NCI-H460 (cell line): ENCODE results near the gene ADGRG1. TPM values are rescaled to one million over a fixed set of nuclear protein-coding genes. Genes with fewer than 3 reads are reported as not detected.

Source experiments
- DNase-seq: peaks from one replicate; pipeline ENCODE4 v3.0.0-alpha.2; 2016; ENCODE audit warnings: low read depth; ENCODE audit errors: extremely low read depth
- total RNA-seq: library from RNA; depleted of rRNA; stranded (reverse); fragments of >200 nt; shearing (Covaris generic); gene quantifications from 2 replicates; pipeline ENCODE4 v1.2.3, GENCODE V29; 2014

The ADGRG1 gene
- total RNA-seq, 1 experiment from 2014 or later = 15.1 TPM

DNA sequence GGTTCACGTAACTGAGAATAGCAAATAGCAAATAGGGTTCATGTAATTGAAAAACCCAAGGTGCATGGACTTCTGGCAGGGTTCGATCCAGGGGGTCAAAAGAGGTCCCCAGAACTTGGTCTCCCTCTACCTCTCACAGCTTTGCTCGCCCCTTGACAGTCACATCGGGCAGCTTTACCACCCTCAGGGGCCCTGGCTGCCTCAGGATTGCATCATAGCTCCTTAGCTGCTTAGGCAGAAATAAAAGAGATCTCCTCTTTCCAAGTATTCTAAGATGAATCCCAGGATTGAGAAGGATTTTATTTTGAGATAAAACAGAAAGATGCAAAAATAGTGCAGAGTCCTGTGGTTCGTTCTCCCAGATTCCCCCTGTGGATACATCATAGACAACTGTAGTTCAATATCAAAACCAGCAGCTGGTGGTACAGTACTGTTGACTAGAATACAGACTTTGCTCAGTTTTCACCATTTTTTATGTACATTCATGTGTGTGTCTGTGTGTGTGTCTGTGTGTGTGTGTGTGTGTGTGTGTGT, 52.5 kb downstream of the ADGRG1 start:
- no peak for DNase-seq

DNA sequence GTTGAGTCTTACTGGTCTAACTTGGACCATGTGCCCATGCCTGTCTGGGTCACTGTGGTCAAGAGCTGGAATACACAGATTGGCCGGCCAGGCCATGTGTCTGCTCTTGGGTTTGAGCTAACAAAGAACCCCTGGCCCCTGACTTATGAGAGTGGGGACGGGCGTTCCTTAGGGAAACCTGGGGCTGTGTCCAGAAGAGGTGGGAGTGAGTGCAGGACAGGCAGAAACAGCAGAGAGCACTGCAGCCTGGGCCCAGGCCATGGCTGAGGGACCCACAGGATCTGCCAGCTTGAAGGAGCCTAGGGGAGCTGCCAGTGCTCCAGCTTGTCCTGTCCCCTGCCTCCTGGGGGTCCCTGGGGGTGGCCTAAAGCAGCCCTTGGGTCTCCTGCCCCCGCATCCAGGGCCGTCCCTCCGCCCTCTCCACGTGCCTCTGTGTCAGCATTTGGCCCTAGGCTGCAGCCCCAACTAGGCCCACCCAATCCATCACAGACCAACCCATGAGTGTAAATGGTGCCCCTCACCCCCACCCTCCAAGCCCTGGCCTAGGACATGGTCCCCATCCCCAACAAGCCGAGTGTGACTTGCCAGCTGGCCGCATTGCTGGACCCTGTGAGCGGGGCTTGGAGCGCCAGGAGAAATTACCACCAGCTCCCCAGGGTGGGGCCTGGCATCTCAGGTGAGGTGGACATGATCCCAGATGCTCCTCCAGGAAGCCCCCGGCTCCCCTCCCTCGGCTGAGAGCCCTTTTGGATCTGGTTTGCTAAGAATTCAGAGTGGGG, 53.7 kb downstream of the ADGRG1 start:
- DNase-seq = no peak

DNA sequence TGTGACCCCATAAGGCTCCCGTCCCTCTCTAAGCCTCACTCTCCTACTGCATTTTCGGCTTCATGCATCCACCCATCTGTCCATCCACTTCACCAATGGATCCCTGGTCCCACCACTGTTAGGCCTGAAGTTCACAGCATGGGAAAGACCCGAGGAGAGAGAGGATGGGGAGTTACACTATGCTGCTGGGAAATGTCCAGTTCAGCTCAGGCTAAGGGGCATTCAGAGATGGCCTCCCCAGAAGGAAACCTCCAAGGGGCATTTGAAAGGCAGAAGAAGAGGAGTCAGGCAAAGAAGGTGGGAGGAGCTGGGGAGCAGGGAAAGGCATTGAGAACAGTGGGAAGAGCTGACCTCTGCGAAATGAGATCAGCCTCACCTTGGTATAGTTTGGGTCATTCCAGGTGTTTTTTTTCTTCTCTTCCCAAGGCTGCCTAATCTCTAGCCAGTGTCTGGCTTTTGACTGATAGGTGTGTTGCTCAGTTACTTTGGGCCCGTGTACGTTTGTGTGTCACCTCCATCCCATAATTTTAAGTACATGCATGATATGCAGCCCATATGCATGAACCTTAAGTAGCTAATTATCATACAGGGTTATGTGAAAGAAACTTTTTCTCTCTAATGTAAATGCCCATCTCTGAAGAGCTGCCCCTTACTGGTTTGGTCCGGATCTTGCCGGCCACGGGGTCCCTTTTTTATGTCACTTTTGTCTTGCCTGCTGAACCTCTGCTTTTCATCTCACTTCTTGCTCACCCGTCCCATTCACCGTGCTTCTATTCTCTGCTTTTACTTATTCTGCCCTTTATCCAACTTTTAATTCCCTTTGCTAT, 54.6 kb downstream of the ADGRG1 start:
- no peak for DNase-seq

- DNase-seq = no peak
These were observed 55.5 kb downstream of the ADGRG1 start for GRCh38 chr16:57683636-57684545.

- no peak for DNase-seq
These were observed 56.4 kb downstream of the ADGRG1 start for GRCh38 chr16:57684626-57685358.

GRCh38 chr16:57685633-57686032, 57.2 kb downstream of the ADGRG1 start:
- DNase-seq = no peak

DNA sequence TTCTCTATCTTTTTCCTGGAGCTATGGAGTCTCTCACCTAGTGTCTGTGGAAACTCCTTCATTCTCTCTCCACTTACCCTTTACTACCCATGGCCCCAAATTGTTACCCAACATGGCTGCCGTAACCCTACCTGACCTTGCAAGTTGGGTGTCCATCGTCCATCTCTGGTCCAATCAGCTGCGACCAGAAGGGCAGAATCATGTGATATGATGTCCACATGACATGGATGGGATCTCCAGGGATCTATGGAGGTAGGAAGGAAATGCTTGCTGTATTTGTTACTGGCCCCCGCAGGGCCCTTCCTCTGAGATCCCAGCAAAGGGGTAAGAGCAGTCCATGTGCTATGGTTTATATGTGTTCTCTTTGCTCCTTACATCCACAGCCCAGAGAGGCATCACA, 58.1 kb downstream of the ADGRG1 start:
- DNase-seq = no peak

- DNase-seq = no peak
These were observed 59.0 kb downstream of the ADGRG1 start for GRCh38 chr16:57687363-57687929.

GRCh38 chr16:57688487-57688986, 60.1 kb downstream of the ADGRG1 start:
- DNase-seq = no peak

GRCh38 chr16:57688987-57689761, 60.7 kb downstream of the ADGRG1 start:
- DNase-seq = no peak

- no peak for DNase-seq
These were observed 61.5 kb downstream of the ADGRG1 start for GRCh38 chr16:57689762-57690558.

DNA sequence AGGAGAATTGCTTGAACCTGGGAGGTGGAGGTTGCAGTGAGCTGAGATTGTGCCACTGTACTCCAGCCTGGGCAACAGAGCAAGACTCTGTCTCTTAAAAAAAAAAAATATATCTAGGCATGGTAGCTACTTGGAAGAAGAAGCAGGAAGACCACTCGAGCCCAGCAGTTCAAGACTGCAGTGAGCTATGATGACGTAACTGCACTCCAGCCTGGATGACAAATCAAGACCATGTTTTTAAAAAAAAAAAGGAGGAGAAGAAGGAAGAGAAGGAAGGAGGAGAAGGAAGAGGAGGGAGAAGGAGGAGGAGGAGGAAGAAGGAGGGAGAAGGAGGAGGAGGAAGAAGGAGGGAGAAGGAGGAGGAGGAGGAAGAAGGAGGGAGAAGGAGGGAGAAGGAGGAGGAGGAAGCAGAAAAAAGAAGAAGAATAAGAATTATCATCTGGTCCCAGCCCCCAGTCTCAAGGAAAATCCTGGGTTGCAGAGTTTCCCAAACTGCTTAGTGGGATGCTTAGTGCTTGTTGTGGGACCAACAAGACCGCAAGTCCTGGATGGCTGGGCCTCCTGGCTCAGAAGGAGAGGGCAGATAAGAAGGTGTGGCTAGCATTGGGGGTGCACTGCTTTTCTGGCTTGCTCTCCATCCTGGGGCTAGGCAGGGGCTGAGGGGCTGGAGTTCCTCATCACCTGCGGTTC, 62.5 kb downstream of the ADGRG1 start:
- no peak for DNase-seq

DNA sequence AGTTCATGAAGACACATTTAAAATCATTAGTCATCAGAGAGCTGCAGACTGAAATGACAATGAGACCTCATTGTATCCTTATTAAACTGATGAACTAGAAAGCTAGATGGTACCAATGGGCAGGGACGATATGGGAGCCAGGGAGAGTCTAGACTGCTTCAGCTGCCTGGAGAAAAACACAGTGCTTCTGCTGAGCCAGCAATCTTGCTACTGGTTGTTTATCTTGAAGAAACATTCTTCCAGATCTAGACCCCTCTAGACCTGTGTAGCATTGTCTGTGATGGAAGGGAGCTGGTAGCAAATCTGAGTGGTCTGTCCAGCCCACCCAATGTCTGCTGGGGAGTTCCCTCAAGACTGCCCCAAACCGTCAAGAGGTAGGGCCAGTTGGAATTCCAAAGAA, 64.2 kb downstream of the ADGRG1 start:
- DNase-seq = no peak

DNA sequence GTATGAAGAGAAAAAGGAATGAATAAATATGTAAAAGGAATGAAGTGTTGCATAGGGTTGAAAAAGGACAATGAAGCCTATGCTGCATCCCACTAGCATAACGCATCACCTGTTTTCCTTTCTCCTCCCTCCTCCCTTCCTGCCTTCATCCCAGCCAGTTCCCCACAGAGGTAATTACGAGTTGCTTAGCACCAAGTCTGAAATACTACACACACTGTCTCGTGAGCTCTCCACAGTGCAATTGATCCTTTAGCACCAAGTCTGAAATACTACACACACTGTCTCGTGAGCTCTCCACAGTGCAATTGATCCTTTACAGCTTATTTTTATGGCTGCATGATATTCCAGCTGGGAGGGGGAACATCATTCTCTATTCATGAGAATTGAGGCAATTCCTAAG, 65.1 kb downstream of the ADGRG1 start:
- no peak for DNase-seq

GRCh38 chr16:57694231-57694724, 65.8 kb downstream of the ADGRG1 start:
- DNase-seq = no peak

GRCh38 chr16:57694725-57695679, 66.6 kb downstream of the ADGRG1 start, which contains the start of gene DRC7:
Gene DRC7, plus strand, starts transcription at chr16:57694806. Its CDS starts 3,144 bp downstream, at chr16:57697950.
- peak; percentile 26 for DNase-seq
